Measurements from ENCODE around the gene MAPK8IP2.

The MAPK8IP2 gene

DNA sequence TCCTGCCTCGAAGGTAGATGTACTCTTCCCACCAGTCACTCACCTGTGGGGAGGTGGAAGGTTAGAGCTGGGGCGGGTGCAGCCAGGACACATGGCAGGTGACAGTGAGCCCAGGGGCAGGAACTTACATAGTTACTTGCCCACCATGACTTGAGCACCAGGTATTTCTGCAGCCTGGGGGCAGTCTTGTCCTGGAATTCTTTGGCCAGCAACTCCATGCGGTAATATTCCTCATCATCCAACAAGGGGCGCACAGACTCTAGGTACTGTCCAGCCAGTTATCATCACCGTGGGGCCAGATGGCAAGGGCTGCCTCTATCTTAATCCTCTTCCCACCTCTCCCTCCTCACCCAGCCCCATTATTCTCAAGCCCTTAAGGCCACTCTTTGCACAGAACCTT is 24.5 kb upstream of the MAPK8IP2 start:
- DNase-seq: no peak

GRCh38 chr22:50576806-50577696 is 23.5 kb upstream of the MAPK8IP2 start:
- DNase-seq: no peak

GRCh38 chr22:50577697-50577986 is 23.0 kb upstream of the MAPK8IP2 start:
- no peak for DNase-seq

DNA sequence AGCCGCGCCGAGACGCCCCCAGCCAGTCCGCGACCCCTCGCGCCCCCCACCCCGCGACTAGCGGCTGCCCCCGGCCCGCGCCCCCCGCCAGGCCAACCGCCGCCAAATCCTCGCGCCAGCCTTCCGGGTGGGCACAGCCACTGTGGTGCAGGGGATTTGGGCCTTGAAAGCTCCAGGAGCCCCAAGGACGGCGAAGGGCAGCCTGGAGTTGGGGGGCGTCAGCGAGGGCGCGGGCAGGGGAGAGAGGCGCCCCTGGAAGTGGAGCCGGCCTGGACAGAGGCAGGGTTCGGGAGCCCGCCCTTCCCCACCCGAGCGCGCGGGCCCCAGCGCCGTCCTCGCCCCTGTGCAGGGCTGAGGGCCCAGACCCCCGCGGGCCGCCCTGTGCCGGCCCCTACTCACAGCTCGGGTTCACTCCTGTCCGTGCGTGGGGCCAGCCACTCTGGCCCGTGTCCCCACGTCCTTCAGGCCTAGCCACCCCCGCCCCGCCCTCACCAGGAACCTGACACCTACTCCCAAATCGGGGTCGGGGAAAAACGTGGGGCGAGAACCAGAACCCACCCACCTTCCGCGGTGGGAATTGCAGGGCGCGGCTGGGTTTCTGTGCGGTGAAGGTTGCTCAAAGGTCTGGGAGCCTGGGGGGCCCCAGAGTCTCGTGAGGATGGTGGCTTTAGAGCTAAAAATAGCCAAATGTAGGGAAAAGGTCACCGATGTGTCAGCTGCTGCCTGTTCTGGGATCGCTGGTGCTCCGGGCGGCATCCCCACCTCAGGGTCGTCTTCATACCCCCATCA is 22.4 kb upstream of the MAPK8IP2 start, which contains the start of gene CPT1B:
TSS of gene CPT1B (minus strand) at position 441 of the 789 bp plus-strand sequence. CDS start 512 bp downstream, outside the sequence.
- DNase-seq: no peak

GRCh38 chr22:50578776-50579310 is 21.8 kb upstream of the MAPK8IP2 start:
- DNase-seq: no peak

- DNase-seq: no peak
Measured at GRCh38 chr22:50579752-50580151, 20.8 kb upstream of the MAPK8IP2 start.

DNA sequence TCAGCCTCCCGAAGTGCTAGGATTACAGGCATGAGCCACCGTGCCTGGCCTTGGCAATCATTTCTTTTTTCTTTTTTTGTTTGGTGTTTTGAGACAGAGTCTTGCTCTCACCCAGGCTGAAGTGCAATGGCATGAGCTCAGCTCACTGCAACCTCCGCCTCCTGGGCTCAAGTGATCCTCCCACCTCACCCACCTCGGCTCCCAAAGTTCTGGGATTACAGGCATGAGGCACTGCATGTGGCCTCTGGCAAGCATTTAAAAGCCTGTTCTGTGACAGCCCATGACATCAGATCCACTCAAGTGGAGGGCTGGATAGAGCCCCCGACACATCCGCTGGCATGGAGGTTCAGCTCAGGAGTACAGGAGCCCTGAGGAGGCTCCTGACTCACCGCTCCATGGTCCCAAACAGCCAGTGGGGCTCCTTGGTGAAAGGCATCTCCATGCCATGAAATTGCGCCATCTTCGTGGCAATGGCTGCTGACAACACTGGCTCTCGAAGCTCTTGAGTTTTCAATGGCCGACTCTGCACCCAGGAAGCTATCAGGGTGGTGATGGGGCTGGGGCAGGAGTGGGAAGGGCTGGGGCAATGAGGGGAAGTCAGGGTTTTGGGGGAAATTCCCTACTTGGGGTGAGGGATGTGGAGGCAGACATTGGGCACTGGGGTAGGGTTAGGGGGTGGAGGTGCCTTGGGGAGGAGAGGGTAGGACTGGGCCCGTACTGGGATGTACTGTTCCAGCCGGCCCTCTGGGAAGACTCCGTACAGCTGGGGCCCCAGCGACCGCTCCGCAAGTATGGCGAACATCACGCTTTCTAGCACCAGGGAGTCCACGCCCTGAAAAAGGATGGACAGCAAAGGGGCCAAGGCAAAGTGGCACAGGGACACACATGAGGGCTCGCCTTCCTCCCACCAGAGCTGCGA is 19.3 kb upstream of the MAPK8IP2 start:
- DNase-seq: no peak

DNA sequence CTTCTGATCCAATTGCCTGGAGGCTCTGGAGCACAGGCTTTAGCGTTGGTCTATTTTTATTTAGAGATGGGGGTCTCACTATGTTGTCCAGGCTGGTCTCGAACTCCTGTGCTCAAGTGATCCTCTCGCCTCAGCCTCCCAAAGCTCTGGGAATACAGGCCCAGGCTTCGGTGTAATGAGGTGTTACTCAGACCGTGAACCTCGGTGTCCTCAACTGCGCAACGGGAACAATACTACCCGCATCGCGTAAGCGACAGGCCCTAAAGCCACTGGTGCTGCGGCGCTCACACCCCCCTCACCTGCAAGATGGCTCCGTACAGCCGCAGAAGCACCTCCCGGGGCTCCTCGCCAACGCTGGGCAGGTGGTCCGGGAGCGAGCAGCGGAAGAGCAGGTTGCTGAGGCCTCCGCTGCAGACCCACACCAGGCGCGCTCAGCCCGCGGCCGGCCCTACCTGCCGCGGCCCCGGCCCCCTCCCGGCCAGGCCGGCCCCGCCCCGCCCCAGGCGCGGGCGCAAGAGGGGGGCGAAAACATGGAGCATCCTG is 18.6 kb upstream of the MAPK8IP2 start:
- DNase-seq: no peak

DNA sequence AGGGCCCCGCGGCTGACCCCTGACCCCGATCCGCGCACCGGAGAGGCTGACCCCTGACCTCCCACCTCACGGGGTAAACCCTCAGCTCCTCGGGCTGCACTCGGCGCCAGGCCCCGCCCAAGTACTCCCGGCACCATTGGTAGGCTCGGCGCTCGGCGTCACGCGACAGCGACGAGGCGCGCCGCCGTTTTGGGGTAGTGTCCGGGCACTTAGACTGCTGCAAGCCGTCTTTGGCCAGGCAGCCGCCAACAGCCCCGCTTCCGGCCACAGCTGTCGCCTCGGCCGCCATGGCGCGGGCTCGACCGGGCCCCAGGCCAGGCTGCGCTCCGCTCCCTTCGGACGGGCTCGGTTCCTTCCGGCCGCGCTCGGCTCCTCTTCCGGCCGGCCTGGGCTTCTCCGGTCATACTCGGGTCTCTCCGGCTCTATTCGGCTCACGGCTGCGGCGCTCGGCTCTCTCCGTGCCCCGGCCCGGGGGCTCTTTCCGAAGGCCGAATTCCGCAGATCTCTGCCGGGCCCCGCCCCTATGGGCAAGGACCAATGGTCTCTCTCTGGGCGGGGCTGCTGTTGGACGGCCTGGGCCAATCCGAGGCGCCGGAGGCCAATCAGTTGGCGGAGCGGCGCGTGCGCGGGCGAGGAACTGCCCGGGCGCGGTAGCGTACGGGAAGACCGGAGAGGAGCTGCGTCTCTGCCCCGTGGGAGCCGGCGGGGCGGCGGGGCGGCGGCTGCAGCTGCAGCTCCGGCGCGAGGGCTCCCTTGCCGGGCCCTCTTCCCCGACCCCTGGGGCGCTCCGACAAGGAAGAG is 17.9 kb upstream of the MAPK8IP2 start, which contains the start of gene CHKB:
TSS of gene CHKB (minus strand) at position 357 of the 801 bp plus-strand sequence. CDS start at position 289, 68 bp downstream.
- peak; percentile 97 to 98 for DNase-seq

DNA sequence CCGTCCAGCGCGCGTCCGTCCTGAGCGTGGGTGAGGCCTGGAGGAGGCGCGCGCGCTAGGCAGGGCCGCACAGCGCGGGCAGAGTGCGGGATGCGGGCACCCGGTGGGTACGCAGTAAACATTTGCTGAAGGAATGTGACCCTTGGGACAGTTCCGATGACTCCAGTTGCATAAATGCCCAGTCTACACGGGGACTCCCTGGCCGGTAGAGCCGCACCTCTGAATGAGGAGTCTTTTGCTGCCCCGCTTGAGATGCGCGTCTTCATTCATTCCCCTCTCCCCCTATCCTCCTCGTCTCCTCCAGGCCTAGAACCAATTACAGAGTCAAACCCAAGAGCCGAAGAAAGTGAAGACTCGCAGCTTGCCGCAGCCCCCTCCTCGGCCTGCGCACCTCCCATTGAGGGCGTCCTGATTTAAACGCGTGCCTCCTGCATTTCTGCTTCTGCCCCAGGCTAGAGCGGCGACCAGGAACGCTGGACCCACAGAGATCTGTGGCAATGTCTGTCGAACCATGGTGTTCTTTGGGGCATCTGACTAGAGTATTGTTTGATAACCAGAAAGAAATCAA is 17.2 kb upstream of the MAPK8IP2 start:
- no peak for DNase-seq

DNA sequence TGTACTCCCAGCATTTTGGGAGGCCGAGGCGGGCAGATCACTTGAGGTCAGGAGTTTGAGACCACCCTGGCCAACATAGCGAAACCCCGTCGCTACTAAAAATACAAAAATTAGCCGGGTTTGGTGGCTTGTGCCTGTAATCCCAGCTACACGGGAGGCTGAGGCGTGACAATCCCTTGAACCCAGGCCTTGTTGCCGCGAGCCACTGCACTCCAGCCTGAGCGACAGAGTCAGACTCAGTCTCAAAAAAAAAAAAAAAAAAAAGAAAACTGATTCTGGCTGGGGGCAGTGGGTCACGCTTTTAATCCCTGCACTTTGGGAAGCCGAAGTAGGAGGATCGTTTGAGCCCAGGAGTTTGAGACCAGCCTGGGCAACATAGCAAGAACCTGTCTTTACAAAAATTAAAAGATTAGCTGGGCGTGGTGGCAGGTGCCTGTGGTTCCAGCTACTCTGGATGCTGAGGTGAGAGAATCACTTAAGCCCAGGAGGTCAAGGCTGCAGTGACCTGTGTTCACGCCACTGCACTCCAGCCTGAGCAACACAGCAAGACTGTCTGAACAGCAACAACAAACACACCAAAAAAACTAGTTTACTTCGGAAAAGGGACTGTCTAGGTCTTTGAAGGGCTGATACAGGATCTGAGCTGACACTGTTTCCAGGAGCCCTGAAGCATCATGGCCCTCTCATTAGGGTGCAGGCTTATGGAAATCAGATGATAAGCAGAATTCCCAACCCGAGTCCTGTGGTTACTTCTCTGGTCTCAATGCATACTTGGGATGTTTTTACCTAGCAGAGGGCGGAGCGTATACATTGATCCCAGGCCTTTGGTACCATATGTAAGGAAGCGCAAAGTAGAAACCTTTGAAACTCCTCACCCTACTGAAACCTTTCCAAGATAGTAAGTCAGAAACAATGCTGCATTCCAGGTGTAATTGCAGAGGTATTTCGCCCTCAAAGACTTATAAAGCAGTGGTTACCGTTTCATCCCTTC is 16.2 kb upstream of the MAPK8IP2 start:
- DNase-seq: no peak

- no peak for DNase-seq
Measured at GRCh38 chr22:50585238-50585637, 15.4 kb upstream of the MAPK8IP2 start.

GRCh38 chr22:50585781-50586180 is 14.8 kb upstream of the MAPK8IP2 start:
- DNase-seq: no peak

GRCh38 chr22:50586416-50586815 is 14.2 kb upstream of the MAPK8IP2 start:
- no peak for DNase-seq

GRCh38 chr22:50587407-50587806 is 13.2 kb upstream of the MAPK8IP2 start:
- no peak for DNase-seq

DNA sequence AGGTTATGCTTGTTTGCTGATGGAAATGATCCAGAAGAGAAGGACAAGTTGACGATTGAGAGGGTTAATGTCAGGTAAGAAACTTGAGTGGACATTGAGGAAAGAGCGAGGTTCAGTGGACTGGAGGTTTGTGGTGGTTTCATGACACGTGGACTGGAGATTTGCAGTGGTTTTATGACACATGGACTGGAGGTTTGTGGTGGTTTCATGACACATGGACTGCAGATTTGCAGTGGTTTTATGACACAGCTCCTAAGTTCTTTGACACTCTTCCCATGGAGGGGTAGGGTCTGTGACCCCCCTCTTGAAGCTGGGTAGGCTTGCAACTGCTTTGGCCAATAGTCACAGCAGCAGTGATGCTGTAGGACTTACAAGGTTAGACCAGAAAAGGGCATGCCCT is 5.4 kb upstream of the MAPK8IP2 start:
- DNase-seq: no peak

GRCh38 chr22:50597097-50597496 is 3.5 kb upstream of the MAPK8IP2 start:
- no peak for DNase-seq

GRCh38 chr22:50599816-50600455 is 657 bp upstream of the MAPK8IP2 start:
- peak; percentile 48 to 62 for DNase-seq

Measured in CD4-positive, alpha-beta T cell treated with Interleukin-4 for 1 hour (primary cell).